ENCODE measurements around the gene EXOC6B. TPM values are rescaled to one million over a fixed set of nuclear protein-coding genes. Genes with fewer than 3 reads are reported as not detected.

Gene EXOC6B
- total and polyA plus RNA-seq, 8 donors: 3.4 to 57.2 (median 27.1) TPM

DNA sequence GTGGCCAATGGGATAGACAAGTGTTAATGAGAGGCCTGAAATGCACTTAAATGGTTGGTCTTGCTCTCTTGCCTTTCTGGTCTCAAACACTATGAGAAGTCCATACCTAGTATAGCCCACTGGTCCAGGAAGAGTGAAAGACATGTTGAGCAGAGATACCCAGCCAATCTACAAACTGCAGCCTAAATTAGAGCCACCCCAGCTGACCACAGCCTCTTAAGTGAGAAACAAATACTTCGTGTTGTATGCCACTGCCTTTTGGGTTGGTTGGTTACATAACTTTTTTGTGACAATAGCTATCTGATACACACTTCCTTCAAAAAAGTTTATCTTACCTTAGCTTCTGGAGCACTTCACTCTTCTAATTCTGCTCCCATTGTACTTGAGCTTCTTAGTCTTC is 8.8 kb upstream of the EXOC6B start:
- H3K36me3 ChIP-seq: no peaks in the 10 kb centered on the region
- no peak for TF ChIP-seq POLR2AphosphoS5 (IDR thresholded peaks at IDR 0.05)
- TF ChIP-seq POLR2A (IDR thresholded peaks at IDR 0.05): no peak
- no peaks in the 10 kb centered on the region for H3K4me1 ChIP-seq
- peaks cover 0 to 10% (median 0%) of the 10 kb centered on the region in 3 donors for H3K27me3 ChIP-seq
- H3K27ac ChIP-seq: no peak overlapping the region
- H3K4me3 ChIP-seq: no peak overlapping the region
- WGBS, 5 donors: 52 to 74% (median 70%) methylated on average over 1 of the region's 1 CpG
- DNase-seq: no peak
- H3K9me3 ChIP-seq: no peaks in the 10 kb centered on the region
- intact Hi-C loops (cut with DNase I; ENCODE audit: low total_unique reads): no loop called here

GRCh38 chr2:72833084-72833714 is 7.4 kb upstream of the EXOC6B start:
- H3K4me1 ChIP-seq: no peaks in the 10 kb centered on the region
- H3K4me3 ChIP-seq: no peak overlapping the region
- no peaks in the 10 kb centered on the region for H3K9me3 ChIP-seq
- H3K36me3 ChIP-seq: no peaks in the 10 kb centered on the region
- DNase-seq: no peak
- WGBS, 5 donors: 64 to 78% (median 71%) methylated on average over 5 of the region's 5 CpGs
- H3K27ac ChIP-seq: no peak overlapping the region
- peaks cover 0 to 10% (median 0%) of the 10 kb centered on the region in 3 donors for H3K27me3 ChIP-seq
- TF ChIP-seq POLR2A (IDR thresholded peaks at IDR 0.05): no peak
- no peak for TF ChIP-seq POLR2AphosphoS5 (IDR thresholded peaks at IDR 0.05)
- TF ChIP-seq CTCF (IDR thresholded peaks at IDR 0.05): no peak
- no peak for TF ChIP-seq EP300 (IDR thresholded peaks at IDR 0.05)
- intact Hi-C loops (cut with DNase I; ENCODE audit: low total_unique reads): no loop called here

- H3K36me3 ChIP-seq: no peaks in the 10 kb centered on the region
- TF ChIP-seq EP300 (IDR thresholded peaks at IDR 0.05) (no peak), POLR2A (IDR thresholded peaks at IDR 0.05) (no peak), POLR2AphosphoS5 (IDR thresholded peaks at IDR 0.05) (no peak), CTCF (IDR thresholded peaks at IDR 0.05) (no peak)
- intact Hi-C loops (cut with DNase I; ENCODE audit: low total_unique reads): no loop called here
- H3K27ac ChIP-seq: no peak overlapping the region
- no peak for DNase-seq
- WGBS, 5 donors: 68 to 80% (median 79%) methylated on average over 3 of the region's 3 CpGs
- no peak overlapping the region for H3K4me3 ChIP-seq
- H3K27me3 ChIP-seq: peaks cover 0 to 10% (median 0%) of the 10 kb centered on the region in 3 donors
- no peaks in the 10 kb centered on the region for H3K9me3 ChIP-seq
- H3K4me1 ChIP-seq: peaks cover 0 to 4% (median 2%) of the 10 kb centered on the region in 4 donors
These were observed 4.4 kb upstream of the EXOC6B start for GRCh38 chr2:72830273-72830672.

GRCh38 chr2:72828840-72829507 is 3.1 kb upstream of the EXOC6B start:
- H3K4me3 ChIP-seq: no peak overlapping the region
- intact Hi-C loops (cut with DNase I; ENCODE audit: low total_unique reads): no loop called here
- H3K9me3 ChIP-seq: no peaks in the 10 kb centered on the region
- DNase-seq: no peak
- no peak overlapping the region for H3K27ac ChIP-seq
- peaks cover 0 to 17% (median 13%) of the 10 kb centered on the region in 4 donors for H3K4me1 ChIP-seq
- H3K36me3 ChIP-seq: no peaks in the 10 kb centered on the region
- H3K27me3 ChIP-seq: peaks cover 0 to 10% (median 0%) of the 10 kb centered on the region in 3 donors
- TF ChIP-seq POLR2AphosphoS5 (IDR thresholded peaks at IDR 0.05) (no peak), CTCF (IDR thresholded peaks at IDR 0.05) (no peak), EP300 (IDR thresholded peaks at IDR 0.05) (no peak), POLR2A (IDR thresholded peaks at IDR 0.05) (no peak)
- WGBS, 5 donors: 77 to 81% (median 79%) methylated on average over 6 of the region's 6 CpGs

Measured in stomach (tissue), 9 donors.